Measurements from ENCODE around the gene GNAO1.
A peak's percentile ranks its signal among the peaks of the same experiment; 100 is the strongest.

GNAO1 gene

DNA sequence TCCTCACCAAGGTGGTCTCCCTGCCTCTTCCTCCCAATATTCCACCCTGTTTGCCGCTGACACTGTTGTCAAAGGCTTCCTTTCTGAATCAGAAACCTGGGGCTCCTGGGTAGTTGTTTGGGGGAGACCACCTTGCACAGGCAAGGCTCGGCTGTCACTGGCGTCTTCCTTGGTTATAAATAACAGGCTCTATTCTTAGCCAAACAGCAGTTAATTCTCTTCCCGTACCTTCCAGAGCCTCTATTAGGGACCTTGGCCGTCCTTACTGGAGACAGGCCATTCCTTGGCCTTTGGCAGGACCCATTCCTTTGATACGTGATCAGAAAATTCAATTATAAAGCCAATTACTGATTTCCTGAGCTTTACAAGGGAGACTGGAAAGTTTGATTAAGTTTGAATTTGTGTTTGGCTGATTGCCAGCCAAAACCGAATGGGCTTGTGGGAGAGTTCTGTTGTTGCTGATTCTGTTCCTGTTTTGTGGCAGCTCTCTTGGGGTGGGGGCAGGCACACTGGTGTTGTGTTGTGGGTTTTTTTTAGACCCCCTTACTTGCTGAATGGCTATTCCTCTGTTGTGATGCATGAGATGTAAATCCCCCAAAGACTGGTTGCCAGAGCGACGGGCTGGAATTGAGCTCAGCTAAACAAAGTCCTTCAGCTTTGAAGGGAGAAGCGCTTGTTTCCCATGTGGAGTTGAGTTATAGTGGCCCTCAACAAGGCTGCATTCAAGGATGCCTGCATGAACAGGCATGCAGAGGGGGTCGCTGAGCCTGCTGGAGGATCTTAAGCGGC lies 104.6 kb downstream of the GNAO1 start:
- Mint-ChIP-seq H3K4me3 (peak overlapping the region in 1 of 3 experiments; percentile 10), H3K4me1 (peaks cover 40% of the 10 kb centered on the region), H3K27ac (peak overlapping the region; percentile 37 to 73 (median 43)), H3K36me3 (ENCODE audit: low read depth) (no peaks in the 10 kb centered on the region), H3K9me3 (no peaks in the 10 kb centered on the region), H3K27me3 (ENCODE audit: low read depth) (peaks cover 4% of the 10 kb centered on the region)
- TF ChIP-seq, protein P1, sequence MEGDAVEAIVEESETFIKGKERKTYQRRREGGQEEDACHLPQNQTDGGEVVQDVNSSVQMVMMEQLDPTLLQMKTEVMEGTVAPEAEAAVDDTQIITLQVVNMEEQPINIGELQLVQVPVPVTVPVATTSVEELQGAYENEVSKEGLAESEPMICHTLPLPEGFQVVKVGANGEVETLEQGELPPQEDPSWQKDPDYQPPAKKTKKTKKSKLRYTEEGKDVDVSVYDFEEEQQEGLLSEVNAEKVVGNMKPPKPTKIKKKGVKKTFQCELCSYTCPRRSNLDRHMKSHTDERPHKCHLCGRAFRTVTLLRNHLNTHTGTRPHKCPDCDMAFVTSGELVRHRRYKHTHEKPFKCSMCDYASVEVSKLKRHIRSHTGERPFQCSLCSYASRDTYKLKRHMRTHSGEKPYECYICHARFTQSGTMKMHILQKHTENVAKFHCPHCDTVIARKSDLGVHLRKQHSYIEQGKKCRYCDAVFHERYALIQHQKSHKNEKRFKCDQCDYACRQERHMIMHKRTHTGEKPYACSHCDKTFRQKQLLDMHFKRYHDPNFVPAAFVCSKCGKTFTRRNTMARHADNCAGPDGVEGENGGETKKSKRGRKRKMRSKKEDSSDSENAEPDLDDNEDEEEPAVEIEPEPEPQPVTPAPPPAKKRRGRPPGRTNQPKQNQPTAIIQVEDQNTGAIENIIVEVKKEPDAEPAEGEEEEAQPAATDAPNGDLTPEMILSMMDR (IDR thresholded peaks at IDR 0.05; ENCODE audit: unreplicated experiment in 3 of 3), result no peak

DNA sequence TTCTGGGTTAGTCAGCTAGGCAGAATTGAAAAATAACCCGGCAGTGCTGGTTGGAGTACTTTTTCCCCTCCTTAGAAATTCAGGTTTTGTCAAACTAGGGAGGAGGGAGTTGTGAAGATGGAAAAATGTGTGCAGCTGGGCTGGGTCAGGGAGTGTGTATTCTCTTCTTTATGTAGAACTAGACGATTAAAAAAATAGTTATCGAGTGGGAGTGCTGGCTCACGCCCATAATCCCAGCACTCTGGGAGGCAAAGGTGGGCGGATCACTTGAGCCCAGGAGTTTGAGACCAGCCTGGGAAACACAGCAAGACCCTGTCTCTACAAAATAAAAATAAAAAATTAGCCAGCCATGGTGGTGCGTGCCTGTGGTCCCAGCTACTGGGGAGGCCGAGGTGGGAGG lies 106.4 kb downstream of the GNAO1 start:
- Mint-ChIP-seq H3K27ac (peak overlapping the region in 2 of 3 experiments; percentile 76 to 83), H3K27me3 (ENCODE audit: low read depth) (peaks cover 4% of the 10 kb centered on the region), H3K9me3 (no peaks in the 10 kb centered on the region), H3K36me3 (ENCODE audit: low read depth) (no peaks in the 10 kb centered on the region), H3K4me1 (peaks cover 55% of the 10 kb centered on the region), H3K4me3 (no peak overlapping the region)
- TF ChIP-seq, protein P1 (IDR thresholded peaks at IDR 0.05; ENCODE audit: unreplicated experiment in 3 of 3), result no peak

DNA sequence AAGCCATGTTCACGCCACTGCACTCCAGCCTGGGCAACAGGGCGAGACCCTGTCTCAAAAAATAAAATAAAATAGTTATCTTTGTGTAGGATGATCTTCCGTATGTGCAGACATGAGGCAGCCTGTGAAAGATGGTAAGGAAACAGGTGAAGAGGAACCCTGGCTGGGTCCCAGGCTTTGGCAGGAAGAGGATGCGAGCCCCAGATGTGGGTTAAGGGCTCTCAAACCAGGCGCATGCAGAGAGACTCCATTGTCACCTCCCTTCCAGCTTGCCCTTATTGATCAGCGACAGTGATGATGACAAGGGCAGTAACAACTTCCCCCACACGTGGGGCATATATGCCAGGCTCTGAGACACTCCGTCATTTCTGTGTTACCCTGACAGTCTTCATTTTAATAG lies 106.8 kb downstream of the GNAO1 start:
- Mint-ChIP-seq H3K27ac (peak overlapping the region in 1 of 3 experiments; percentile 83), H3K4me3 (no peak overlapping the region), H3K9me3 (no peaks in the 10 kb centered on the region), H3K36me3 (ENCODE audit: low read depth) (no peaks in the 10 kb centered on the region), H3K4me1 (peaks cover 57% of the 10 kb centered on the region), H3K27me3 (ENCODE audit: low read depth) (peaks cover 4% of the 10 kb centered on the region)
- TF ChIP-seq, protein P1 (IDR thresholded peaks at IDR 0.05; ENCODE audit: unreplicated experiment in 3 of 3), result no peak

DNA sequence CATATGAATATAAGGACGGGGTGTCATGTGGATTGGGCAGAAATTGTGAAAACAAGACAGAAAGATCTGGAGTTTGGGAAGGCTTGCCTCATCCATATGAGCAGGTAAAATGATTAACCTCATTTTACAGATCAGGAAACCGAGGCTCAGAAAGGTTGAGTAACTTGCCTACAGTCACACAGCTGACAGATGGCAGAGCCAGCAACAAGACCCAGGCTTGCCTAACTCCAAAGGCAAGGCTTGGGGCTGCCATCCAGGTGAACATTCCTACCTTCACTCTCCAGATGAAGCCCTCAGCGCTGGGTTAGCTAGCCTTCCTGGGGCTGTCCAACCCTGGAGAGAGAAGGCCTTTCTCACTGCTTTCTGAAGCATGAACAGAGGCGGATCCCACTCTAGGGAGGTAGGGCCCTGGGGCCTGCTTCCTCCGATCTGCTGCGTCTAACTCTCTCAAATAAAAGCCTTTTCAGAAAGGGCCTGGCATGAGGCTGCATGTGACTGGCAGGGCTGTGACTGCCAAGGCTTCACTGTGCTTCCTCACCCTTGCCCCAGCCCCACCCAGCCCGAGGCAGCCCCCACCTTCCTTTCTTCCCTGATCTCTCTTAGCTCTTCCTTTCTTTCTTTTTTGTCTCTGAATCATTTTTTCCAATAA lies 107.8 kb downstream of the GNAO1 start:
- no peaks in the 10 kb centered on the region for H3K9me3 Mint-ChIP-seq
- H3K27me3 Mint-ChIP-seq (ENCODE audit: low read depth), result peaks cover 9% of the 10 kb centered on the region
- H3K27ac Mint-ChIP-seq, result peak overlapping the region; percentile 12 to 41 (median 39)
- TF ChIP-seq, protein P1 (IDR thresholded peaks at IDR 0.05; ENCODE audit: unreplicated experiment in 3 of 3), result no peak
- H3K36me3 Mint-ChIP-seq (ENCODE audit: low read depth), result no peaks in the 10 kb centered on the region
- no peak overlapping the region for H3K4me3 Mint-ChIP-seq
- H3K4me1 Mint-ChIP-seq, result peaks cover 57% of the 10 kb centered on the region

DNA sequence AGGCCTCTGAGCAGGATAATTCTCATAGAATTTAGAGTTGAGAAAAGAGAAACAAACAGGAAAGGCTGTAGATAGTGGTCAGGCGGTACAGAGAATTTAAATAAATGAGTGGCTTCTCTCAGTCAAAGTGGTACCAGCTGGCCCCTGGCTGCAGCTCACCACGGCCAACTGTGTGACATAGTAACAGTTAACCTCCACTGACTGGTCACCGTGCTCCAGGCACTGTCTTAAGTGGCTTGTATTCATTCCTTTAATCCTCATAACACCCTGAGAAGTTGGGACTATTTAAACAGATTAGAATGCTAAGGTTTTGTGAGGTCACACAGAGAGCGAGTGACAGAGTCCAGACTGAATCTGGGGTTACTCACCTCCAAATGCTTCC lies 108.9 kb downstream of the GNAO1 start:
- Mint-ChIP-seq H3K4me3 (no peak overlapping the region), H3K27me3 (ENCODE audit: low read depth) (peaks cover 9% of the 10 kb centered on the region), H3K36me3 (ENCODE audit: low read depth) (no peaks in the 10 kb centered on the region), H3K4me1 (peaks cover 47% of the 10 kb centered on the region), H3K9me3 (no peaks in the 10 kb centered on the region), H3K27ac (peak overlapping the region in 2 of 3 experiments; percentile 39 to 41)
- TF ChIP-seq, protein P1 (IDR thresholded peaks at IDR 0.05; ENCODE audit: unreplicated experiment in 3 of 3), result no peak
